Right lobe of liver (tissue), 4 donors: Measurements from ENCODE around the gene VAMP5.

ENCODE experiments used
- CTCF ChIP-seq, 4 donors: fragments of 200-600 bp in 3 of 4; fragments of 450-650 bp in 1 of 4; IDR thresholded peaks; one replicate each; pipeline versions ENCODE4 v1.5.1 to v1.8.0; 2016 to 2022; ENCODE audit warnings: antibody characterized with exemption in 4 of 4, mild to moderate bottlenecking in 2 of 4
- POLR2A ChIP-seq: fragments of 450-650 bp; IDR thresholded peaks from one replicate; pipeline ENCODE4 v1.6.1; 2017; ENCODE audit warnings: antibody characterized with exemption, mild to moderate bottlenecking
- donor health status: DM: no; HTN: no; CAD: no.
- donor health status: DM: no; HTN: no; CAD: no.
- donor health status: DM: no; HTN: yes; CAD: no.

GRCh38 chr2:85598594-85599340 is 14.5 kb downstream of the VAMP5 start:
- TF ChIP-seq CTCF (IDR thresholded peaks at IDR 0.05) = no peak
- TF ChIP-seq POLR2A = no peak
